NCI-H2171 treated with DMSO at 0.1 percent for 48 hours (cell line): ENCODE measurements around the gene QKI.
A peak's percentile ranks its signal among the peaks of the same experiment; 100 is the strongest.
"Not testable (repeated sequence)": the region's sequence is repeated elsewhere in the genome, so short reads cannot be mapped to it uniquely, and the experiment has no call there.

Source experiments
- DNase-seq: peaks from one replicate; lab custom pipeline; 2025; lab: John Stamatoyannopoulos, UW

The QKI gene

DNA sequence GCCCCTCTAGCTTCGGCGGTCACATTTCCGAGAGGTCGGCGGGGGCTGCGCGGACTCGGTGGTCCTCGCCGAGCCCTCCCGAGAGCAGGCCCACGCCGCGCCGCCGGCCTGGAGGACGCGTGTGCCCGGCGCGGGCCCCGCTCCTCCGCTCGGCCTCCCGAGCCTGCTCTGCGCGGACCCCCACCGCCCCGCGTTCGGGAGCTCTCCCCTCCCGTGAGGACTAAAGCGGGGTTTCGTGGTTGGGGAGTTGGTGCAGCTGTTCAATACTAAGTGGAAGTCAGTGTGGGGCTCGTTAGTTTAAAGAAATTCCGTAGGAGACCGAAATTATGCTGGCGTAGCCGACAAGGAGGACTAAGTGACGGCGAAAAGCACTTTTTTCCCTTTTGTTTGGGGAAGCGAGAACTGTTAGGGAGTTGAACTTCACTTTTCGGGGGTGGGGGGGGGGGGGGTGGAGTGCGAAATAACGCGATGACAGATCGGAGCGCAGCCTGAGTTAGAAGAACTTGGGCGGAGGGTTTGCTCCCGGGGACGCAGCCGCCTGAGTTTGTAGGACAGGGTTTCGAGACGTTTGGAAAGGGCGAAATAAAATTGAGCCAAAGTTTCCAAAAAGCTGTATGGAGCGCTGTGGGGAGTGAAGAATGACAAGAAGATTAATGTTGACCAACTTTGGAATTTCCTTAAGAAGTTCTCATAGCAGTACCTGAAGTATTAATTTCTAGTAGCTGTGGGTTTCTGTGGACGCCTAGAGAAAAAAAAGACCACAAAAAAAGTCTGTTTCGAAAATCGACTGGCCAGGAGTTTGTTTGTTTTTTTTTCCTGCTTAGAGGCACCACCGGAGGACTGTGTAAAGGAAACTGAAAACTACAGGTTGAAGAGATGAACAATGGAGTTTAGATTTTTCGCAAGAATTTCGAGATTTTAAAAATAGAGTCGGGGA is 1.4 kb downstream of the QKI start:
- peak; percentile 13 for DNase-seq

DNA sequence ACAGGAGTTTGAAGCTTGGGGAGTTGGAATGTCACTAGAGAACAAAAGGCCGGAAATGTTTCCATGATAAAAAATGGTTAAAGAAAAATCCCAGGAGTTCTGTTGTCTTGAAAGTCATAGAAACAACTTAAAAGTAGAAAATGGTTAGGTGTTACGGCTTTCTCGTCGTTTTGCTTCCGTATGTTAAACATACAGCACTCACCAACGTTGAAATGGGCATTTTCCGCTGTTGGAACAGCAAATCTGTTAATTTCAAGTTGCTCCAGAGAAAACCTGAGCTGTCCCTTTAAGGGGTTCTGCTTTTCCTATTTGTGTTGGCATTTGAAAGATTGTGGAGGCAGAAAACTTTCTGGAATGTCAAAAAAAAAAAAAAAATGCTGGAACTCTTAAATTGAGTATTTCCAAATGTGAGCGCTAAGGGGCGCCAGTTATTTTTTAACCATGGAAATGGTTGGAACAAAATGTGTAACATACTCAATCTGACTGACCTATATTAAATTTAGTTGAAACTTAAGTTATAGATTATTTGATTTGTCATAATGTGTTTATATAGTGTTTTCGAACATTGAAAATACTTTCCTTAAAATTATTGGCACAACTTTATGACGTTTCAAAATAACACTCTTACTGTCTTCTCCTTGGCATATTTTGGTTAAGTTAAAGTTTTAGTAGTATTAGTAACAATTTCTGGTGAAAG is 2.2 kb downstream of the QKI start:
- DNase-seq = peak; percentile 53

DNA sequence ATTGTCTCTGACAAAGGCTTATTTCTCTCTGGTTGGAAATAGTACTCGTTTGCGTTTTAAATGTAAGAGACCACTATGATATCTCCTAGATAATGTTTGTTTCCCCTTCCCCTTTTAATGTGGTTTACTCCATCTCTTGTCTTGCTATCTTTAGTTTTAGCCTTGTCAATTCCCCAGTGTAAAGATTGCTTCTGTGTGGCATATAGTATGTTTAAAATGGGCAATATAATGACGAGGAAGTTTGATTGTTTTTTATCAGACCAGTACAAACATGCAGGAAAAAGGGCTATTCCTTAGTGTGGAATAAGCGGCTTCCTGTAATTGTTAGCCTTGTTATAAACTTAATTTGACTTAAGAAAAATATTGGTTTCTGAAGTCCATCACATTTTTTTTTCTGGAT is 3.1 kb downstream of the QKI start:
- no peak for DNase-seq

DNA sequence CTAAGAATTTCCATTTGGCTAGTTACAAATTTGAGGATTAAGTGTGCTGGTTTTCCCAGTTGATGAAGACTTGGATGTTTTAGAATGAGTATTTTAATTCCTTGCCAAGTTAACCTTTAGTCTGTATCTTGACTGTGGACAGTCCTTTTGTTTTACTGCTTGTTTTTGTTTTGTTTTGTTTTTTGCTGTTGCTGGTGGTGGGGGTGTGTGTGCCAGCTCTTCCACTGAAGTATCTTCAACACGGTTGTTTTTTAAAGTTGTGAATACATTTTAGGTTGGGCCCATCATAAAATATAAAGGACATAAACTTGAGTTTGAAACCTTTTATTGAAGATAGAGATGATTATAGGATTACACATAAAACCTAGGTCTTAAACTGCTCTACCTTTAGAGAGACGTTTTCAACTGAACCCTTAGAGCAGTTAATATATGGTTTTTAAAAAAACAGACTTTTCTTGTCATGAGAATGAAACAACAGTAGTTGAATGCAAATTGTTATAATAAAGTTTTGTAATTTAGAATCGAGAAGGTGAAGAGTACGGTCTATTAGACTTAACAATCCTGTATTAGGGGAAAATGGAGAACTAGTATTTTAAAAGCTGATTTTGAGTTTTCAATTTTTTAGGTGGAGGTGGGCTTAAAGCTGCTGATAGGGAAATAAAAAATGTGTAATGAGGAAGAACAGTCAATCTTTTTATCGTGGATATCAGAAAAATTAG is 4.0 kb downstream of the QKI start:
- no peak for DNase-seq

DNA sequence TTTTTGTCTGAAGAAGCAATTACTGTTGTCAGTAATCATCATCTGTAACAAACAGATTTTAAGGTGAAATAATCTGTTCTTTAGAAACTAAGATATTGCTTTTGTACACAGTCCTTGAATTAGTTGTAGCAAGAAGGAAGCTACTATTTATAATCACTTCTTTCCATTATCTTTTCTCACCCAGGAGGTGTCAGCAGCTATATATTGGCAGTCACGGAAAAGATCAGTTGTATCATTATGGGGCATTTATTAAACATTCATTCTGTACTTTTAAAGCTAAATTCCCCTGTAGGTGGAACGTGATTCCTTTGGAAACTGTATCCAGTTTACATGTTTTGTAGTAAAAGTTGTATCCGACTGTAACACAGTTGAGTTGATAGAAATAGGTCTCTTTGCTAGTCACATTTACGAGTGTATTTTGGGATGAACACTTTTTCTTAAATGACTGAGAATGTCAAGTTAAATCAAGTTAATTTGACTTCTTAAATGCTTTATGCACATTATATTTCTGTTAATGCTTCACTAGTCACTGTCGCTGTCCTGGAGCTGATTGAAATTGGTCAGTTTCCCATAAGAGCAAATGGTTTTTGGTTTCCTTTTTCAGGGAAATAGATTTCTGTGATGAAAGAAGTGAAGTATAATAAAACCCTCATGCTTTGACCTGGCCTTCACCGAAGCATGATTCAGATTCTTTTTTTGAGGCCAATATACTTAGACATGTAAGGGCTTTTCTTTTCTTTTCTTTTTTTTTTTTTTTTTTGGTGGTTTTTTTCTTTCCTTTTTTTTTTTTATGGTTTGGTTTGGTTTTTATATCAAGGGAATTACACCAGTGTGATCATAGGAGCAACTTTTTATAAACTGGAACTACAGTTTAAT is 5.1 kb downstream of the QKI start:
- DNase-seq = no peak

DNA sequence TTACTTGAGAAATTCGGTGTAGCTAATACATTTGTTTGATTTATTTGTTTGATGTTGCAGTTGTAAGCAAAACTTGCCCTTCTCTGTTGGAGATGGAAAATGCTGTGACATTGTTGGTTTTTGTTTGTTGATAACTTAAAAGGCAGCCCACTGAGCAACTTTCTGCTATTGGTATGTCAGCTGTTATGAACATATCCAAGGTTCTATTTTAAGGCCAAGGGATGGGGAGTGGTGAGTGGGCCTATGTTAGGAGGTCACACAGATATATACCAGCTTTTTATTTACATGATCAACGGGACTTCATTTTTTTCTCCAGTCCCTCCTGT is 5.7 kb downstream of the QKI start:
- DNase-seq = no peak

DNA sequence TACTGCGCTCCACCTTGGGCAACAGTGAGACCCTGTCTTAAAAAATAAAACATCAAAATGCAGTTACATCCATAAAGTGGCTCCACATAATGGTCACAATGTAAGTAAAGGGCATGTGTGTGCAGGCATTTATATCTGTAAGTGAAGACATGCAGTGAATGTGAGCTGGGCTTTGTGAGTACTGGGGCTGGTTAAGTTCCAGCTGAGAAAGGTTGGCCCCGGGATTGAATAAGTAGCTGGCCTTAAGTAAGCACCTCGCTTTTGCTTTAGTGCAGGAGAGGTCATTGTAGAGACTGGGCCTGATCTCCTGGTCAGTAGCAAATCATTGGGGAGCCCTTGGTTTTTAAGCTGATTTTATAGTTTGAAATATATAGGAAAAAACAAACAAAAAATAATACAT is 8.0 kb downstream of the QKI start:
- DNase-seq = no peak

DNA sequence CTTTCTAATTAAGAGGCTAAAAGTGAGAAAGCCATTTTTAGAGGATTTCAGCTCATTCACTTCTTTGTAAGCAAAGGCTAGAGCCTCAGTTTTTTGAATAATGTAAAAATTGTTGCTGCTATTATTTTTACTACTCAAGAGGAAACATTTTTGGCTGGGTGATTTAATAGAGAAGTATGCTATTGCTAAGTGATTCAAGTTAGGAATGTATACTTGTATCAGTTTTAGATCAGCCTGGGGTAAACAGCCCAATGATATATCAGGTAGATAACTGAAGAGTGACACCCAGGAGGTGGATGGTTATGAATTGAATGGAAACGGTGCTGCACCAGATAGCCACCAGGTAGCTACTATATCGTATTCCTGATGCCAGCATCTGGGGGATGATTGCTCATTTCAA is 9.2 kb downstream of the QKI start:
- no peak for DNase-seq

DNA sequence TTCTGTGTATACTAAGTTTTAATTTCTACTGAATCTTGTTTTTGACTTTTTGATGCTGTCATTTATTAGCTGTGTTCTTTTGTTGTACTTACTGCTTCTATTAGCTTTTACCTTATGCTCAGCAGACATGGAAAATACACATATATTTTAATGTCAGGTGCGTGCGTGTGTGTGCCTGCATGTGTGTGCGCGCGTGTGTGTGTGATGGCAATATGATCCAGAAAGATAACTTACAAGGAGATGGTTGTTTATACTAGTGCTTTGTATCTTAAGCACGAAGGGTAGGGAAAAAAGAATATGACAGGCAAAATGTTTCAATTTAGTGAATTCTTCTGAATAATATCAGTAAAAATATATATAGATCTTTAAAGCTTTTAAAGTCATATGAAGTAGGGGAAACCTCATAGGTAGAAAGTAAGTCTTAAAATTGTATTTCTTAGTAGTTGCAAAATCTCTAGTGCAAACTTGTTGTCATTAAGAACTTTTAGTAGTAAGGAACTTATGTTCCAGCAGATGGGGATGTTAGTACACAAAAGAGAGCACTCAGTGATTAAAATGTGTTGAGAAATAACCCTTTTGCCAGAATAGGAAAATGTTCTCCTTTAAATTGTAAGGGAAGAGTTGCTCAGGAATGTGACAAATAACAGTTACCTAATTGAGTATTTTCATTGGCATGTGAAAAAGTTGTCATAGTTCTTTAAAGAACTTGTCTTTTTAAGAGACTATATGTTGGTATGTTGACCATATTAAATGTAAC is 13.2 kb downstream of the QKI start:
- peak; percentile 53 for DNase-seq

DNA sequence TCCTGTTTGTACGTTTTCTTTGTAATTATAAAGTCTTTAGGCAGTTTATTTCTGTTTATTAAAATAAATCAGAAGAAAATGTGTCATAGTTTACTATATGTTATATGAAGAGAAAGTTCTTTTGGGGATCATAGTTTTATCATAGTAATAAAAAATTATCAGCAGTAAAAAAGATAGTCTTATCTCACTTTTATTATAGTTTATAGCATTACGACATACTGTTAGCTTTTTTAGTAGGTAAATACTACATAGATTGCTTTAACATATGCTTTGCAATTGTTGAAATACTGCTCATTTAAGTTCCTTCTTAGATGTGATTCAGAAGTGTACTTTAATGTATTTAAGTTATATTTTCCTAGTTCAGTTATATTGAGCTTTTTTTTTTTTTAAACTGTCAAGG is 13.9 kb downstream of the QKI start:
- no peak for DNase-seq

DNA sequence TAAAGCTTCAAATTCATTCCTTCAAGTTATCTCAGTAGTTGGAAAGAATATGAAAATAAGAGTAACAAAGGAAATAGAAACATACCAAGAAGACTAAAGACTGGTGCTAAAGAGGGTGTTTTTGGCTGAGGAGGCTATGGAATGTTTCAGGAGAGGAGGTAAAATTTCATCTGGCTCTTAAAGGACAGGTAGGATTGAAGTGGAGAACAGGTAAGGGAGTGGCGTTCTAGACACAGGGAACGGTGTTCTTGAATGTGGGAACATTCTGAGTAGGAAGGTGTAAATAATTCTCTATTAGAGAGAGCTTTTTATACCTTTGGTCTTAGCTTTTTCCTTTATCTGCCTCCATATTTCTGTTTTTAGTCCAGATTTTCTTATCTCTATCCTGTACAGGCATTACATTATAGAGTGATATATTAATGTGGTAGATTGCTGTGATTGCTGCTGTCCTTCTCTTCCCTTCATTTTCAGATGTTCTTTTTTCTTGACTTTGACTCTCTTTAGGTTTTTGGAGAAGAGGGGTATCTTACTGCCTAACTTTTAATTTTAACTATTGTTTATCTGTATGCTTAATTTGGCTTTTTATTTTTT is 15.4 kb downstream of the QKI start:
- no peak for DNase-seq

DNA sequence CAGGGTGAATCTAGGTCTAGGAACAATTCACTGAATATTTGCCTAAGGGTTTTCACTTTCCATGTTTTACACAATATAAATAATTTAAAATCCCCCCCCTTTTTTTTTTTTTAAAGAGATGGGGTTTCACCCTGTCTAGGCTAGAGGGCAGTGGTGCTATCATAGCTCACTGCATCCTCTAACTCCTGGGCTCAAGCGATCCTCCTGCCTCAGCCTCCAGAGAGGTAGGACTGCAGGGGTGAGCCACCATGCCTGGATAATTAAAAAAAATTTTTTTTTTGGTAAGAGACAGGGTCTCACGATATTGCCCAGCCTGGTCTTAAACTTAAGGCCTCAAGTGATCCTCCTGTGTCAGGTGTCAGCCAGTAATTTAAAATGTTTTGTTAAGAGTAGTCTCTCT is 17.8 kb downstream of the QKI start:
- DNase-seq = no peak

DNA sequence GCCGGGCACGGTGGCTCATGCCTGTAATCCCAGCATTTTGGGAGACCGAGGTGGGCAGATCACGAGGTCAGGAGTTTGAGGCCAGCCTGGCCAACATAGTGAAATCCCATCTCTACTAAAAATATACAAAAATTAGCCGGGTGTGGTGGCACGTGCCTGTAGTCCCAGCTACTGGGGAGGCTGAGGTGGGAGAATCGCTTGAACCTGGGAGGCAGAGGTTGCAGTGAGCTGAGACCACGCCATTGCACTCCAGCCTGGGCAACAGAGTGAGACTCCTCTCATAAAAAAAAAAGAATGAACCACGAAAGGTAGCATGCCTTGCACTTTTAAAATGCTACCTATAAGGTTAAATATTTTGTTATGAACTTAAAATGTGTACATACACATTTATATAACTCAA is 19.0 kb downstream of the QKI start:
- DNase-seq = not testable (repeated sequence)

DNA sequence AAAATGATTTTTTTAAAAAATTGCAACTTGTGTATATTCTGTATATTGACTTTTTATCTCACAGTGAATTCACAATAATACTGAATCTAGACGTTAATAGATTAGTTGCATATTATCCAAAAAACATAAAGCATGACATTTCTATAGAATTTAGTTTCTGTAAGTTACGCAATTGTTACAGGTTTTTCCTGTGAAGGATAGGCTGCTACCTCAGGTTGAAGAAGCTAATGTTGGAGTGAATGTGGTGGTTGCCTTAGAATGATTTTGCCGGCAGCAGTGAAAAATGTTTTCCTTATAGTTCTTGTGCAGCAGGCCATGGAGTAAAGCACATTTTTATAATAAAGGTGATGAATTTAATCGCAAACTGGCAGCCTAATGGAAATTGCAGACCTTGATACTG is 20.5 kb downstream of the QKI start:
- no peak for DNase-seq

DNA sequence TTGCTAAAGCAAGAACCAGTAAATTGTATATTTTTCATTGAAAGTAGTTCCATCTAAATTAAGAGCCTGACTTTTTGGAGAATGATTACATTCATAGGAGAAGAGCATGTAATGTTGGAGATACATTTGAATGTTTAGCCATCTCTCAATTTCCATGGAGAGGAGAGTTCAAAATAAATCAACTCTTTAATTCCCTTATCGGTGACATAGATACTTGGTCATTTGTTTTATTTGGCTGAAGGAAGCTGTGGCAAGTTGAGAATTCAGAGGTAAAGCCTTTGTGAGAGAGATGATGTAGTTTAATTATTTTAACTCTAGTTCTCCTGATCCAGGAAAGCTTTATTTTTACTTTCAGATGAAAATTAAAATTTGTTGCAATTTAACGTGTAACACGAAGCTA is 22.3 kb downstream of the QKI start:
- no peak for DNase-seq

DNA sequence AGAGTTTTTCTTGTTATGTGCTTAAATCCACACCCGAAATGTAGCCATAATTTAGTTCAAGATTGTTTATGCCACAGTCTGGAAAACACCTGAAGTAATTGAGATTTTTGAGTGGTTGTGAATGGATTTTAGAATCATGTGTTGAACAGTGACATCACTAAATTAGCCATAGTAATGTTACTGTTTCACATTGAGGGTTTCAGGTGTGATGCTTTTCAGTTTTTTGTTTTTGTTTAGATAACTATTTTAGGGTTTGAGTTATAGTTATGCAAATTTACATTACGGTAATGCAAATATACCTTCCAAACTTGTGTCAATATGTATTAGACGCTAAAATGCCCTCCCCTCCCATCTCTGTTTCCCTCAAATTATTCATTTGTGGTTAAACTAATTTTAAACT is 22.9 kb downstream of the QKI start:
- no peak for DNase-seq

DNA sequence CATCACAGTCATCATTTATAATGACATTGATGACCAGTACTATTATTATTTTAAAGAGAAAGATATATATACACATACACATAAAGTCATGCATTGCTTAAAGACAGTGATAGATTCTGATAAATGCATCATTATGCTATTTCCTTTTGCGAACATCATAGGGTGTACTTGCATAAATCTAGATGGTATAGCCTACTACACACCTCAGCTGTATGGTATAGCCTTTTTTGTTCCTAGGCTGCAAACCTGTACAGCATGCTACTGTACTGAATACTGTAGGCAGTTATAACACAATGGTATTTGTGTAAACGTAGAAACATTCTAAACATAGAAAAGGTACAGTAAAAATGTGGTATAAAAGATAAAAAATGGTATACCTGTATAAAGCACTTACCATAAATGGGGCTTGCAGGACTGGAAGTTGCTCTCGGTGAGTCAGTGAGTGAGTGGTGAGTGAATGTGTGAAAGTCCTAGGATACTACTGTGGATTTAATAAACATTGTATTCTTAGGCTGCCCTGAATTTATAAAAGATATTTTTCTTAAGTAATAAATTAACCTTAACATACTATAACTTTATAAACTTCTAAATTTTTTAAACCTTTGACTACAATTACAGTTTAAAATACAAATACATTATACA is 23.9 kb downstream of the QKI start:
- DNase-seq = no peak

DNA sequence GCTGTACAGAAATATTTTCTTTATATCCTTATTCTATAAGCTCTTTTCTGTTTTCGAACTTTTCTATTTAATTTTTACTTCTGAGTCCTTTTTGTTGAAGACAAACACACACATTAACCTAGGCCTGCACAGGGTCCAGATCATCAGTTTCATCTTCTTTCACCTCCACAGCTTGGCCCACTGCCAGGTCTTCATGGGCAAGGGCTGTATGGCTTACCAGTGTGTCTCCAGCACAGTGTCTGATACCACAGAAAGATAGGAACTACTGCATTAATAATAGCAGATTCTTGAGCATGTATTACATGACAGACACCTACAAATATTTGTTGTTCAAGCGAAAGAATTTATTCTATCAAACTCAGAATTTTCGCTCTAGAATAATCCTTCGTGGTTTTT is 24.4 kb downstream of the QKI start:
- DNase-seq = peak; percentile 29

DNA sequence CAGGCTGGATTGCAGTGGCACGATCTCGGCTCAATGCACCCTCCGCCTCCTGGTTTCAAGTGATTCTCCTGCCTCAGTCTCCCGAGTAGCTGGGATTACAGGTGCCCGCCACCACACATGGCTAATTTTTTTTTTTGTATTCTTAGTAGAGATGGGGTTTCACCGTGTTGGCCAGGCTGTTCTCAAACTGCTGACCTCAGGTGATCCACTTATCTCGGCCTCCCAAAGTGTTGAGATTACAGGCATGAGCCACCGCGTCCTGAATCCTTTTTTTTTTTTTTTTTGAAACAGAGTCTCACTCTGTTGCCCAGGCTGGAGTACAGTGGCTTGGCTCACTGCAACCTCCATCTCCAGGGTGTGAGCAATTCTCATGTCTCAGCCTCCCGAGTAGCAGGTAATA is 24.9 kb downstream of the QKI start:
- not testable (repeated sequence) for DNase-seq

DNA sequence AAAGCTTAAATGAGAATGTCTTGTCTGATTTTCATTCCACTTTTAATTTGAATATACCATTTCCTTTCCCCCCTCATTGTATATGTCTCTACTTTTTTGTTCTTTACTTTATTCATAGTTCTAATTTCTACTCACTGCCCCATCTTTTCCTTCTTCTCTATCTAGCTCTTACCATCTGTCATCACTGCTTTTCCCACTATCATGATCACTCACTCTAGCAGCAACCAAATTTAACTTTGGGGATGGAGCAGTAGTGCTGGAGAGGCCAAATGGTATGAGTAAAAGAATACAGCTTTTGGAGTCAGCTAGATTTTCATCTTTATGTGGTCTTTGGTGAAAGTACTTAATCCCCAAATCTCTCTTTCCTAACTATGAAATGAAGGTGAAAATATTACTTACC is 25.5 kb downstream of the QKI start:
- DNase-seq = no peak
